Endometrium (tissue), 2 donors: ENCODE data around the gene CCN2.
"Not testable (repeated sequence)": the region's sequence is repeated elsewhere in the genome, so short reads cannot be mapped to it uniquely, and the experiment has no call there.

Experiments
- FAIRE-seq: peaks from 2 replicates; lab custom pipeline; 2012; peaks lifted over from hg19 to GRCh38; lab: Jason Lieb, UNC
- donor health status: control.
- donor health status: control.

Gene CCN2

GRCh38 chr6:131909408-131910218 lies 41.6 kb downstream of the CCN2 start:
- no peak for FAIRE-seq

- FAIRE-seq, result not testable (repeated sequence)
Measured at GRCh38 chr6:131908787-131909186, 42.4 kb downstream of the CCN2 start.

GRCh38 chr6:131903734-131904133 lies 47.4 kb downstream of the CCN2 start:
- not testable (repeated sequence) for FAIRE-seq

GRCh38 chr6:131901326-131901873 lies 49.8 kb downstream of the CCN2 start:
- FAIRE-seq, result not testable (repeated sequence)

GRCh38 chr6:131900231-131900630 lies 50.9 kb downstream of the CCN2 start:
- no peak for FAIRE-seq

GRCh38 chr6:131898718-131899117 lies 52.5 kb downstream of the CCN2 start:
- FAIRE-seq, result no peak
